ENCODE data around the gene PIK3CB. TPM values are rescaled to one million over a fixed set of nuclear protein-coding genes. Genes with fewer than 3 reads are reported as not detected.

Gene PIK3CB
- polyA plus RNA-seq, 3 donors = 14.1 to 33.6 (median 20.4) TPM

- Histone ChIP-seq H3K27me3 (ENCODE audit: control insufficient read depth in 2 of 2, insufficient read depth in 2 of 2, low read length in 2 of 2) (no peaks in the 10 kb centered on the region), H3K79me2 (ENCODE audit: insufficient read depth, low read length) (peaks cover 98% of the 10 kb centered on the region), H3K9ac (ENCODE audit: insufficient read depth, low read length, poor library complexity, severe bottlenecking) (no peak overlapping the region), H4K20me1 (ENCODE audit: insufficient read depth, low read length) (peaks cover 69% of the 10 kb centered on the region), H3K4me1 (ENCODE audit: control insufficient read depth in 1 of 2, insufficient read depth in 2 of 2, low read length in 2 of 2) (no peaks in the 10 kb centered on the region), H3K9me3 (replicated peaks in 1 of 2; ENCODE audit: control insufficient read depth in 1 of 2, insufficient read depth in 1 of 2, low read length in 2 of 2) (no peaks in the 10 kb centered on the region), H2AFZ (ENCODE audit: insufficient read depth, low read depth, low read length, poor library complexity, severe bottlenecking) (no peak overlapping the region), H3K4me3 (replicated peaks in 1 of 3; ENCODE audit: low read depth in 2 of 3, low read length in 3 of 3) (no peak overlapping the region), H3K4me2 (replicated peaks; ENCODE audit: extremely low read depth, low read length, poor library complexity, severe bottlenecking) (no peak overlapping the region), H3K27ac (ENCODE audit: low read depth in 1 of 2, low read length in 2 of 2) (peak overlapping the region in 1 of 2 donors; percentile 31), H3K36me3 (replicated peaks in 1 of 2; ENCODE audit: control insufficient read depth in 1 of 2, insufficient read depth in 2 of 2, low read length in 2 of 2) (peaks cover 22 to 48% of the 10 kb centered on the region in 2 donors)
- 100% methylated on average over 3 of the region's 5 CpGs for WGBS (ENCODE audit: insufficient coverage)
- H3K9me3 Mint-ChIP-seq = no peaks in the 10 kb centered on the region
- no peaks in the 10 kb centered on the region for H3K27me3 Mint-ChIP-seq (ENCODE audit: low read depth in 3 of 3)
- DNase-seq = no peak
- H3K27ac Mint-ChIP-seq = no peak overlapping the region
- H3K4me3 Mint-ChIP-seq = no peak overlapping the region
- intact Hi-C loops (cut with micrococcal nuclease) = no loop called here
- H3K36me3 Mint-ChIP-seq = peaks cover 34 to 54% of the 10 kb centered on the region in 2 donors
- TF ChIP-seq, protein P1, sequence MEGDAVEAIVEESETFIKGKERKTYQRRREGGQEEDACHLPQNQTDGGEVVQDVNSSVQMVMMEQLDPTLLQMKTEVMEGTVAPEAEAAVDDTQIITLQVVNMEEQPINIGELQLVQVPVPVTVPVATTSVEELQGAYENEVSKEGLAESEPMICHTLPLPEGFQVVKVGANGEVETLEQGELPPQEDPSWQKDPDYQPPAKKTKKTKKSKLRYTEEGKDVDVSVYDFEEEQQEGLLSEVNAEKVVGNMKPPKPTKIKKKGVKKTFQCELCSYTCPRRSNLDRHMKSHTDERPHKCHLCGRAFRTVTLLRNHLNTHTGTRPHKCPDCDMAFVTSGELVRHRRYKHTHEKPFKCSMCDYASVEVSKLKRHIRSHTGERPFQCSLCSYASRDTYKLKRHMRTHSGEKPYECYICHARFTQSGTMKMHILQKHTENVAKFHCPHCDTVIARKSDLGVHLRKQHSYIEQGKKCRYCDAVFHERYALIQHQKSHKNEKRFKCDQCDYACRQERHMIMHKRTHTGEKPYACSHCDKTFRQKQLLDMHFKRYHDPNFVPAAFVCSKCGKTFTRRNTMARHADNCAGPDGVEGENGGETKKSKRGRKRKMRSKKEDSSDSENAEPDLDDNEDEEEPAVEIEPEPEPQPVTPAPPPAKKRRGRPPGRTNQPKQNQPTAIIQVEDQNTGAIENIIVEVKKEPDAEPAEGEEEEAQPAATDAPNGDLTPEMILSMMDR (IDR thresholded peaks at IDR 0.05) = no peak
- peaks cover 6% of the 10 kb centered on the region for H3K4me1 Mint-ChIP-seq
Measured at GRCh38 chr3:138796761-138797160, 38.0 kb downstream of the PIK3CB start.

GRCh38 chr3:138786788-138787271 is 47.9 kb downstream of the PIK3CB start:
- WGBS (ENCODE audit: insufficient coverage) = no CpG with 5 or more reads among the region's 3 CpGs
- H3K27me3 Mint-ChIP-seq (ENCODE audit: low read depth in 3 of 3) = no peaks in the 10 kb centered on the region
- Histone ChIP-seq H3K79me2 (ENCODE audit: insufficient read depth, low read length) (peaks cover 77% of the 10 kb centered on the region), H4K20me1 (ENCODE audit: insufficient read depth, low read length) (no peaks in the 10 kb centered on the region), H3K27me3 (ENCODE audit: control insufficient read depth in 2 of 2, insufficient read depth in 2 of 2, low read length in 2 of 2) (no peaks in the 10 kb centered on the region), H3K4me3 (replicated peaks in 1 of 3; ENCODE audit: low read depth in 2 of 3, low read length in 3 of 3) (peak overlapping the region; percentile 18 to 70 (median 45)), H3K36me3 (replicated peaks in 1 of 2; ENCODE audit: control insufficient read depth in 1 of 2, insufficient read depth in 2 of 2, low read length in 2 of 2) (peaks cover 0 to 20% of the 10 kb centered on the region in 2 donors), H2AFZ (ENCODE audit: insufficient read depth, low read depth, low read length, poor library complexity, severe bottlenecking) (peak overlapping the region; percentile 21), H3K9ac (ENCODE audit: insufficient read depth, low read length, poor library complexity, severe bottlenecking) (peak overlapping the region; percentile 49), H3K9me3 (replicated peaks in 1 of 2; ENCODE audit: control insufficient read depth in 1 of 2, insufficient read depth in 1 of 2, low read length in 2 of 2) (no peaks in the 10 kb centered on the region), H3K4me2 (replicated peaks; ENCODE audit: extremely low read depth, low read length, poor library complexity, severe bottlenecking) (peak overlapping the region; percentile 75), H3K27ac (ENCODE audit: low read depth in 1 of 2, low read length in 2 of 2) (peak overlapping the region; percentile 76 to 88), H3K4me1 (ENCODE audit: control insufficient read depth in 1 of 2, insufficient read depth in 2 of 2, low read length in 2 of 2) (peaks cover 32 to 40% of the 10 kb centered on the region in 2 donors)
- peaks cover 37% of the 10 kb centered on the region for H3K4me1 Mint-ChIP-seq
- no peaks in the 10 kb centered on the region for H3K9me3 Mint-ChIP-seq
- peak overlapping the region; percentile 37 to 83 for H3K4me3 Mint-ChIP-seq
- peaks cover 13 to 44% of the 10 kb centered on the region in 2 donors for H3K36me3 Mint-ChIP-seq
- DNase-seq = peak; percentile 79 to 96 (median 84)
- TF ChIP-seq, protein P1 (IDR thresholded peaks at IDR 0.05) = no peak
- H3K27ac Mint-ChIP-seq = peak overlapping the region; percentile 93 to 100 (median 96)
- intact Hi-C loops (cut with micrococcal nuclease) = no loop called here

Measured in CD14-positive monocyte (primary cell).